ENCODE data around the gene WDR33. TPM values are rescaled to one million over a fixed set of nuclear protein-coding genes. Genes with fewer than 3 reads are reported as not detected.

The WDR33 gene
- total and polyA plus RNA-seq, 2 of the 4 experiments (the other 2 are of a cell fraction) = 19.6 to 41.2 TPM

DNA sequence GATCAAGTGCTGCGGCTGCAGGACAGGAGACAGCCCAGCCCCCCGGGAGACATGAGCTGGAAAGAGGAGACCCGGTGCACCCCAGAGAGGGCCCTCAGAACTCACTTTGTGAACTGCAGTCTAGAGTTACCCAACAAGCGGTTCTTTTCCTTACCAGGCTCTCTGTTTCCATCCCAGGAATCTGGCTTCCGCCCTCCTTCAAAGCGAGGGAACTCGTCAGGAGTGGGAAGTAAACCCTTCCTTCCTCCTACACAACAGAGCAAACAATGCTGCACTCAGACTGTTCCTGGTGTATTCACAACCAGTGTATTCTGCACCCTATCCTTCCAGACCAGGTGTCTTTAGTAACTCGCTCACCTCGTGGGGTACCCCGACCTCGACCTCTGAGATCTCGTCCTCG is 101.6 kb downstream of the WDR33 start:
- H3K79me1 ChIP-seq (ENCODE audit: low read depth in 1 of 2, low read length in 2 of 2) = peaks cover 4 to 22% of the 10 kb centered on the region in 2 experiments; a peak in 3 of 4 replicates
- POLR2A ChIA-PET (ENCODE audit: unreplicated experiment) = no interaction called here
- intact Hi-C loops (cut with micrococcal nuclease) = loop anchor here (10.0 kb wide), 1 partner anchor 185 kb away; the partner anchor contains the start of gene IWS1
- peaks cover 33% of the 10 kb centered on the region for H3K36me3 ChIP-seq (ENCODE audit: control insufficient read depth, insufficient read depth, low read length)
- H2AK5ac ChIP-seq (ENCODE audit: low read depth, low read length) = no peak overlapping the region
- no peak overlapping the region for H2AK9ac ChIP-seq (replicated peaks; ENCODE audit: low read depth, low read length, poor library complexity)
- no peak overlapping the region for H3K56ac ChIP-seq (ENCODE audit: extremely low read depth, insufficient read depth, low read length)
- H3K9me3 ChIP-seq (ENCODE audit: control insufficient read depth, insufficient read depth, low read length) = no peaks in the 10 kb centered on the region
- CTCF ChIA-PET = no interaction called here
- no peaks in the 10 kb centered on the region for H3K27me3 ChIP-seq (ENCODE audit: control insufficient read depth, insufficient read depth, low read length)
- ATAC-seq (ENCODE audit: low read depth) = no peak
- peaks cover 7% of the 10 kb centered on the region; the same call in 1 of the 2 replicates for H4K20me1 ChIP-seq (ENCODE audit: insufficient read depth, low read length)
- no peak overlapping the region for H4K91ac ChIP-seq (ENCODE audit: insufficient read depth, low read depth, low read length)
- DNase-seq = no peak
- H3K4ac ChIP-seq (ENCODE audit: low read depth, low read length) = no peak overlapping the region
- H4K8ac ChIP-seq (ENCODE audit: low read depth in 2 of 2, low read length in 2 of 2) = no peak overlapping the region
- in situ Hi-C loops (cut with MboI; ENCODE audit: low sequenced_read_pairs) = no loop called here
- no peak overlapping the region for H2AFZ ChIP-seq (replicated peaks; ENCODE audit: low read length, poor library complexity)
- no peak overlapping the region for H2BK120ac ChIP-seq (ENCODE audit: low read depth, low read length)
- no peak overlapping the region for H3K23ac ChIP-seq (ENCODE audit: low read depth, low read length)
- 81% methylated on average over 8 of the region's 13 CpGs; no CpG with 5 or more reads in 1 of the 2 experiments for WGBS, 2 experiments (ENCODE audit: extremely low coverage in 2 of 2, insufficient read length in 1 of 2)
- H3K4me1 ChIP-seq (ENCODE audit: control insufficient read depth, insufficient read depth, low read length) = peaks cover 5% of the 10 kb centered on the region; the same call in 1 of the 2 replicates
- BruUV-seq (replicated peaks) = no TSS peak
- no peak overlapping the region for H3K14ac ChIP-seq (replicated peaks; ENCODE audit: low read depth, low read length)
- H3K9me1 ChIP-seq (ENCODE audit: insufficient read depth, low read length) = peaks cover 8% of the 10 kb centered on the region
- no peak overlapping the region for H2BK5ac ChIP-seq (ENCODE audit: low read depth, low read length, poor library complexity, severe bottlenecking)
- H2BK15ac ChIP-seq (ENCODE audit: low read depth, low read length) = no peak overlapping the region
- H3K9ac ChIP-seq (ENCODE audit: low read depth, low read length) = no peak overlapping the region
- H4K5ac ChIP-seq (ENCODE audit: low read depth, low read length) = no peak overlapping the region
- no peak overlapping the region for H3K27ac ChIP-seq (ENCODE audit: insufficient read depth, low read length)
- TF ChIP-seq MAZ (IDR thresholded peaks at IDR 0.05; ENCODE audit: borderline replicate concordance, low read depth, low read length) = no peak
- H3K4me2 ChIP-seq (ENCODE audit: low read depth, low read length) = no peak overlapping the region
- H3K18ac ChIP-seq (ENCODE audit: low read depth, low read length) = no peak overlapping the region
- dilution Hi-C loops (cut with HindIII; ENCODE audit: low sequenced_read_pairs, unreplicated experiment) = no loop called here
- H2BK20ac ChIP-seq (ENCODE audit: low read depth, low read length) = no peak overlapping the region
- H3K4me3 ChIP-seq (ENCODE audit: insufficient read depth, low read depth, low read length) = no peak overlapping the region
